ENCODE measurements around the gene PTH2R. TPM values are rescaled to one million over a fixed set of nuclear protein-coding genes. Genes with fewer than 3 reads are reported as not detected.

Gene PTH2R
- total and polyA plus RNA-seq, 2 experiments from 2014 or later, result 0.18 to 0.38 TPM

DNA sequence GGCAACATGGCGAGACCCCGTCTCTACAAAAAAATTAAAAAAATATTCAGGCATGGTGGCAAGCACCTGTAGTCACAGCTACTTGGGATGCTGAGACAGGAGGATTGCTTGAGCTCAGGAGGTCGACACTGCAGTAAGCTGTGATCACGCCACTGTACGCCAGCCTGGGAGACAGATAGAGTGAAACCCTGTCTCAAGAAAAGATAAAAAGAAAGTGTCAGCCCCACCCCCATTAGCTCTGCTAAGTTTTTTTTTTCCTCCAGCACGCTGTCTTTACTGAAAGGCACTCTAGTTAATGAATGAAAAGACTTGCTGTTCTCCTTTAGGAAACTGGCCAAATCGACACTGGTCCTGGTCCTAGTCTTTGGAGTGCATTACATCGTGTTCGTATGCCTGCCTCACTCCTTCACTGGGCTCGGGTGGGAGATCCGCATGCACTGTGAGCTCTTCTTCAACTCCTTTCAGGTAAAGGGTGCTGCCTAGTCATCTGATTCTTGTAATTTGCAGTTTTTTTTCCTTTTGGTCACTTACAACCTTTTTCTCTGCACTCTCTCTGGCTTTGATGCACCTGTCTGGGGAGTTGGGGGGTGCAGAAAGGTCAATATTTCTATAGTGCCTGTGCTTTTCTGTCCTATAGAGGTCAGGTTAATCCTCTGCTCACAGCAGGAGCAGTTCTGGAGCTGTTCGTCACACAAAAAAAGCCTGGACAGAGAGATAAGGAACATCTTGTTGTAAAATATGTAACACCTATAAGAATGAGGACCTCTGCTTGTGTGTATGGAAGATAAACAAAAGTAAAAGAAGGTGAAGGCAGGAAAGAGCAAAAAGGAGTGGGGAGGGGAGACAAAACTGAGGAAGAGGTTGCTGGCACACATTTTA lies 82.3 kb downstream of the PTH2R start:
- Histone ChIP-seq H3K27ac (ENCODE audit: low read depth) (no peak overlapping the region), H3K27me3 (ENCODE audit: insufficient read depth) (no peaks in the 10 kb centered on the region), H3K79me2 (replicated peaks; ENCODE audit: insufficient read depth) (no peaks in the 10 kb centered on the region), H3F3A (replicated peaks; ENCODE audit: low read depth) (no peaks in the 10 kb centered on the region), H4K20me1 (replicated peaks; ENCODE audit: insufficient read depth) (no peaks in the 10 kb centered on the region), H3K4me1 (ENCODE audit: insufficient read depth) (no peaks in the 10 kb centered on the region), H2AFZ (no peak overlapping the region; the same call in 1 of the 2 replicates), H3K36me3 (ENCODE audit: insufficient read depth) (no peaks in the 10 kb centered on the region), H3K4me3 (no peak overlapping the region), H3K9me2 (ENCODE audit: insufficient read depth) (no peaks in the 10 kb centered on the region), H3K4me2 (no peak overlapping the region)
- H3K27ac Mint-ChIP-seq, result no peak overlapping the region
- no peaks in the 10 kb centered on the region for H3K27me3 Mint-ChIP-seq (ENCODE audit: insufficient read depth, low read depth, poor library complexity)
- 0 out of 3 replicates have a peak, but pooled peaks cover 1% of the 10 kb centered on the region for H3K9me3 Mint-ChIP-seq
- no peak for ATAC-seq
- H3K4me1 Mint-ChIP-seq, result no peaks in the 10 kb centered on the region
- TF ChIP-seq ZNF114 (CRISPR knock-in tag; IDR thresholded peaks at IDR 0.05) (no peak), STAT1 (IDR thresholded peaks at IDR 0.05; ENCODE audit: unreplicated experiment) (no peak), JUNB (IDR thresholded peaks at IDR 0.05; ENCODE audit: unreplicated experiment) (no peak), NANOG (IDR thresholded peaks at IDR 0.05; ENCODE audit: borderline replicate concordance) (no peak), EZH2 (IDR thresholded peaks at IDR 0.05; ENCODE audit: low read depth, unreplicated experiment) (no peak), ETS1 (IDR thresholded peaks at IDR 0.05) (no peak), EZH2phosphoT487 (IDR thresholded peaks at IDR 0.05; ENCODE audit: unreplicated experiment) (no peak), ZNF462 (CRISPR knock-in tag; IDR thresholded peaks at IDR 0.05) (no peak), CREB1 (CRISPR knock-in tag; IDR thresholded peaks at IDR 0.05; ENCODE audit: low read depth) (no peak), ZNF331 (CRISPR knock-in tag; IDR thresholded peaks at IDR 0.05; ENCODE audit: low read depth) (no peak), POLR2AphosphoS5 (IDR thresholded peaks at IDR 0.05; ENCODE audit: low read depth) (no peak)
- TF ChIP-seq, protein P1, sequence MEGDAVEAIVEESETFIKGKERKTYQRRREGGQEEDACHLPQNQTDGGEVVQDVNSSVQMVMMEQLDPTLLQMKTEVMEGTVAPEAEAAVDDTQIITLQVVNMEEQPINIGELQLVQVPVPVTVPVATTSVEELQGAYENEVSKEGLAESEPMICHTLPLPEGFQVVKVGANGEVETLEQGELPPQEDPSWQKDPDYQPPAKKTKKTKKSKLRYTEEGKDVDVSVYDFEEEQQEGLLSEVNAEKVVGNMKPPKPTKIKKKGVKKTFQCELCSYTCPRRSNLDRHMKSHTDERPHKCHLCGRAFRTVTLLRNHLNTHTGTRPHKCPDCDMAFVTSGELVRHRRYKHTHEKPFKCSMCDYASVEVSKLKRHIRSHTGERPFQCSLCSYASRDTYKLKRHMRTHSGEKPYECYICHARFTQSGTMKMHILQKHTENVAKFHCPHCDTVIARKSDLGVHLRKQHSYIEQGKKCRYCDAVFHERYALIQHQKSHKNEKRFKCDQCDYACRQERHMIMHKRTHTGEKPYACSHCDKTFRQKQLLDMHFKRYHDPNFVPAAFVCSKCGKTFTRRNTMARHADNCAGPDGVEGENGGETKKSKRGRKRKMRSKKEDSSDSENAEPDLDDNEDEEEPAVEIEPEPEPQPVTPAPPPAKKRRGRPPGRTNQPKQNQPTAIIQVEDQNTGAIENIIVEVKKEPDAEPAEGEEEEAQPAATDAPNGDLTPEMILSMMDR (conservative IDR thresholded peaks at IDR 0.05; ENCODE audit: low read depth in 2 of 2), result no peak
- TF ChIP-seq, protein P2, sequence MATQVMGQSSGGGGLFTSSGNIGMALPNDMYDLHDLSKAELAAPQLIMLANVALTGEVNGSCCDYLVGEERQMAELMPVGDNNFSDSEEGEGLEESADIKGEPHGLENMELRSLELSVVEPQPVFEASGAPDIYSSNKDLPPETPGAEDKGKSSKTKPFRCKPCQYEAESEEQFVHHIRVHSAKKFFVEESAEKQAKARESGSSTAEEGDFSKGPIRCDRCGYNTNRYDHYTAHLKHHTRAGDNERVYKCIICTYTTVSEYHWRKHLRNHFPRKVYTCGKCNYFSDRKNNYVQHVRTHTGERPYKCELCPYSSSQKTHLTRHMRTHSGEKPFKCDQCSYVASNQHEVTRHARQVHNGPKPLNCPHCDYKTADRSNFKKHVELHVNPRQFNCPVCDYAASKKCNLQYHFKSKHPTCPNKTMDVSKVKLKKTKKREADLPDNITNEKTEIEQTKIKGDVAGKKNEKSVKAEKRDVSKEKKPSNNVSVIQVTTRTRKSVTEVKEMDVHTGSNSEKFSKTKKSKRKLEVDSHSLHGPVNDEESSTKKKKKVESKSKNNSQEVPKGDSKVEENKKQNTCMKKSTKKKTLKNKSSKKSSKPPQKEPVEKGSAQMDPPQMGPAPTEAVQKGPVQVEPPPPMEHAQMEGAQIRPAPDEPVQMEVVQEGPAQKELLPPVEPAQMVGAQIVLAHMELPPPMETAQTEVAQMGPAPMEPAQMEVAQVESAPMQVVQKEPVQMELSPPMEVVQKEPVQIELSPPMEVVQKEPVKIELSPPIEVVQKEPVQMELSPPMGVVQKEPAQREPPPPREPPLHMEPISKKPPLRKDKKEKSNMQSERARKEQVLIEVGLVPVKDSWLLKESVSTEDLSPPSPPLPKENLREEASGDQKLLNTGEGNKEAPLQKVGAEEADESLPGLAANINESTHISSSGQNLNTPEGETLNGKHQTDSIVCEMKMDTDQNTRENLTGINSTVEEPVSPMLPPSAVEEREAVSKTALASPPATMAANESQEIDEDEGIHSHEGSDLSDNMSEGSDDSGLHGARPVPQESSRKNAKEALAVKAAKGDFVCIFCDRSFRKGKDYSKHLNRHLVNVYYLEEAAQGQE (IDR thresholded peaks at IDR 0.05; ENCODE audit: unreplicated experiment), result no peak
- no peaks in the 10 kb centered on the region for H3K36me3 Mint-ChIP-seq (ENCODE audit: low read depth)
- H3K4me3 Mint-ChIP-seq, result no peak overlapping the region
- DNase-seq (ENCODE audit: low spot score), result no peak

Measured in GM23338 (cell line).